LNCAP (cell line): ENCODE measurements around the gene IFNG-AS1.

ENCODE experiments used
- TF ChIP-seq, protein P1 (sequence below): fragments of 450-650 bp; IDR thresholded peaks from 2 replicates; pipeline ENCODE4 v1.5.1; 2017; ENCODE audit warnings: mild to moderate bottlenecking

The IFNG-AS1 gene

DNA sequence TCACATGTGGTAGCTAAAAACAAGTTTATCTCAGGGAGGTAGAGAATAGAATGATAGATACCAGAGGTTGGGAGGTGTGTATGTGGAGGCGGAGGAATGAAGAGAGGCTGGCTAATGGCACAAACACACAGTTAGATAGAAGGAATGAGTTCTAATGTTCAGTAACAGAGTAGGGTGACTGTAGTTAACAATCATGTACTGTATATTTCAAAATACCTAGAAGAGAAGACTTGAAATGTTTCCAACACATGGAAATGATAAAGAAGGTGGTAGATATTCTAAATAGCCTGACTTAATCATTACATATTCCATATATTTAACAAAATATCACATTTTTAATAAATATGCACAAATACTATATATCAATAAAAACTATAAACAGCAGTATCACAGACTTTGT, 8.9 kb upstream of the IFNG-AS1 start:
- TF ChIP-seq, protein P1, sequence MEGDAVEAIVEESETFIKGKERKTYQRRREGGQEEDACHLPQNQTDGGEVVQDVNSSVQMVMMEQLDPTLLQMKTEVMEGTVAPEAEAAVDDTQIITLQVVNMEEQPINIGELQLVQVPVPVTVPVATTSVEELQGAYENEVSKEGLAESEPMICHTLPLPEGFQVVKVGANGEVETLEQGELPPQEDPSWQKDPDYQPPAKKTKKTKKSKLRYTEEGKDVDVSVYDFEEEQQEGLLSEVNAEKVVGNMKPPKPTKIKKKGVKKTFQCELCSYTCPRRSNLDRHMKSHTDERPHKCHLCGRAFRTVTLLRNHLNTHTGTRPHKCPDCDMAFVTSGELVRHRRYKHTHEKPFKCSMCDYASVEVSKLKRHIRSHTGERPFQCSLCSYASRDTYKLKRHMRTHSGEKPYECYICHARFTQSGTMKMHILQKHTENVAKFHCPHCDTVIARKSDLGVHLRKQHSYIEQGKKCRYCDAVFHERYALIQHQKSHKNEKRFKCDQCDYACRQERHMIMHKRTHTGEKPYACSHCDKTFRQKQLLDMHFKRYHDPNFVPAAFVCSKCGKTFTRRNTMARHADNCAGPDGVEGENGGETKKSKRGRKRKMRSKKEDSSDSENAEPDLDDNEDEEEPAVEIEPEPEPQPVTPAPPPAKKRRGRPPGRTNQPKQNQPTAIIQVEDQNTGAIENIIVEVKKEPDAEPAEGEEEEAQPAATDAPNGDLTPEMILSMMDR: no peak

DNA sequence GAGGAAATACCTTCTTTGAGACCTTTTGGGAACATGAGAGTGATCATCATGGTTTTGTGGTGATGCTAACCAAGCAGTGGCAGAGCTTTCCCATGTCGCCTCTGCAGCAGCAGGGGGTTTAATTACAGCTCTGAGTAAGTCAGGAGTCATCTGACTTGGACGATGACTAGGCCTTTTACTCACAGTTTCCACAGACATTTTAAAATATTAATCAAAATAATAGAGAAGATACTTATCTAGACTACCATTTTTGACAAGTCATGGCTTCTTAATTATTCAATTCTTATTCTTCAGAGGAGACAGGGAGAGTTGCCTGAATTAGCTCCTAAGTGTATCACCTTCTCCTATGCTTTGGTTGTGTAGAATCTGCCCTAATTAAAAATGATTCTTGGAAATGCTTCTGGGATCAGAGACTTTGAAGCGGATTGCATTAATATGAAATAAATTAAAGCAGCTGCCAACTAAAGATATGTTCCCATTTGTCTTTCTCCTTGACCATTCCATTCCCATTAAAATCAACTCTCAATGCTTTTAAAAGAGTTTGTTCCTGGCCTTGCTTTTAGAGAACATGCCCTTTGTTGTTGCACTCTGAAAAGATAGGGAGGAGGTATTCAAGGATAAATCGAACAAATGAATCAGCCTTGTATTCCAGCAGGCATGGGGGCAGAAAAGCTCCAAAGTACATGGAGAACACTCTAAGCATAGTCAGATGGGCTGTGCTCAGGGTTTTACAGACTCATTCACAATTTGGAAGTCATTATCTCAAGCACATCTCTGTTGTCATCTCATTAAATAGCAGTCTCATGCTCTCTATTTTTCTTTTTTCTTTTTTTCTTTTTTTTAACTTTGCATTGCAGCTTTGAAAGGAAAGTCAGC, 7.7 kb upstream of the IFNG-AS1 start:
- TF ChIP-seq, protein P1: no peak

DNA sequence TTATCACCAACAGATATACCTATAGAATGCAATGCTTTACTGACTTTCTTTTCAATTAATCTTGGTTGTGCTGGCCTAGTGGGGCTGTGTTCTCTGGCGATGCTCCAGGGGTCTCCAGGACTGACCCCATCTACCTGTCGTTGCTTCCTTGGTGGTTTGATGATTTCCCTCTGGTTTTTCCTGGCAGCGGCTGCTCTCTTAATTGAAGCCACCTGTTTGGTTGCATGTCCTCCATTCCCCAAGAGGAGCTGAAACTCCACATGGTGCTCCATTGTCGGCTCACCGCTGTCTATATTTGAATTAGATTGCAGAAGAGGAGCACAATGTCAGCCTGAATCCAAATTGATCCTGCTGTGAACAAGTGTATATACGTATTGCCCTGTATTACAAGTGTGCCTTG, 7.1 kb upstream of the IFNG-AS1 start:
- TF ChIP-seq, protein P1: no peak

DNA sequence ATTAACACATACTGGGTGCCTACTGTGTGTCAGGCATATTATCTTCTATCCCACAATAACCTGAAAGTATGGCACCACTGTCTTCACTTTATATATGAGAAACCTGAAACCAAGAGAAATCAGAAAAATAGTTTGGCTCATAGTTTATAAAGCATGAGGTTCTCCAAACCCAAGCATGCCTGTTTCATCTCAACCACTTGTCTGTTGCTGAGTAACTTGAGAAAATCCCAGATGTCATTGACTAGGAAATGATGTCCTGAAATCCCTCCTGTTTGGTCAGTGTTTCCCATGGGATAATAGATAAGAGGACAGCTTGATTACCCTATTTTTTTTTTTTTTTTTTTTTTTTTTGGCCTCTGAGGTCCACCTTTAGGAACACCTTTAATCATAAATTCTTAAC, 2.6 kb upstream of the IFNG-AS1 start:
- TF ChIP-seq, protein P1: no peak

DNA sequence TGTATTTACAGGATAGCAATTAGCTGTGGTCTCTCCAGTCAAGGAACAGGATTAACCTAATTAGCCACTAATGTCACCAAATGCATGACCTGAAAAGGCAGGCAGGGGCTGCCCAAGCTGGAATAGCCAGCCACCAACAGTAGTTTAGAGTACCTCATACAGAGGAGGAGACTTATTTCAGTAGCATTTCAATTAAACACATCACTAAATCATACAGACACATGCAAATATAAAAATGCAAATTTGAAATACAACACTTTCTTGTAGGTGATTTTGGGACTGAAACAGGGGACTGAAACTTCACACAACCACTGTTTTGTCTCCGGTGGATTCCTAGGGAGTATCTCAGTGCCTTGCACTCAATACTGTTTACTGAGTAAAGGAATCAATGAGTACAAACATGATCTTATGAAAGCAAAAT, 636 bp upstream of the IFNG-AS1 start:
- TF ChIP-seq, protein P1: no peak

DNA sequence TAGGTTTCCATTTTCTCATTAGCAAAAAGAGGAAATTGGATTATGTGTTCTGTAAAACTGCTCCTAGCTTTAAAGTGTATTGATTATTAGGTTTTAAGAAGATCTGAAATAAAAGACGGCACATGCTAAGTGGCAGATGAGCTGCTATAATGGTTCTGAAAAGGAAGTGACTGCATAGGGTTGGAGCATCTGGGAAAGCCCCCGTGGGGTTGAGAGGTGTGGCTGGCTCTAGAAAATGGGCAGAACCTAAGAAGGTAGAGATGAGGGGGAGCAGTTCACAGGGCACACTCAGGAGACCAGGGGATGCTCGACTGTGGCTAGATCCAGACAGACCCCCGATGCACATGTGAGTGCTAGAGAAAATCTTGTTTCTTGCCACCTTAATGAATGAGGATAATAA, 1.9 kb downstream of the IFNG-AS1 start:
- TF ChIP-seq, protein P1: no peak

DNA sequence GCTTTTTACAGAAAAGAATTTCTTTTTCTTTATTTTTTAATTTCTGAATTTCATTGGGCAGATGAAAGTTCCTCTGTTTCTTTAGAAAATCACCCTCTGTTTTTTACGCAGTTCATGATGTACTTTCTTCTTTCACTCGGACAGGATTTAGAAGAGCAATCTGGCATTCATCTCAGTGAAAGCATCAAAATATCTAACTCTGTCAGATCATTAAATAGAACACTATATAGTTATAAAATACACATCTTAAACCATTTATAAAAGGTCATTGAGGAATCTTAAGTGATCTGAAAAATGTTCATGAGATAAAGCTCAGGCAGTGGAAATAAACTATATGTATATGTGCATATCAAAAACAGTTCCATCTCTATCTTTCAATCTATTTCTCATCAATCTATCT, 3.9 kb downstream of the IFNG-AS1 start:
- TF ChIP-seq, protein P1: no peak
